B cell (primary cell): ENCODE measurements around the gene UBXN2A.

Experiments used
- CTCF ChIP-seq: fragments of 200-600 bp; IDR thresholded peaks from one replicate; pipeline ENCODE4 v1.8.0; 2022; ENCODE audit warnings: antibody characterized with exemption, mild to moderate bottlenecking
- EZH2 ChIP-seq: IDR thresholded peaks from 2 replicates; pipeline ENCODE4 v1.6.1; 2012; ENCODE audit warnings: borderline replicate concordance, low read depth, mild to moderate bottlenecking, moderate library complexity, low read length; ENCODE audit not compliant: insufficient read depth, poor library complexity, severe bottlenecking

- TF ChIP-seq EZH2 (no peak), CTCF (no peak)
These were observed 70.4 kb downstream of the UBXN2A start for GRCh38 chr2:24010477-24011249.
